HepG2 (cell line): ENCODE results near the gene TMEM87A. TPM values are rescaled to one million over a fixed set of nuclear protein-coding genes. Genes with fewer than 3 reads are reported as not detected.

Source experiments
- AKNA ChIP-seq: sonication (generic); formaldehyde crosslinking; IDR thresholded peaks from 2 replicates; pipeline ENCODE4 v1.4.0; 2020; ENCODE audit warnings: missing genetic modification reagents, borderline replicate concordance
- ATF5 ChIP-seq: sonication (generic); formaldehyde crosslinking; IDR thresholded peaks from 2 replicates; pipeline ENCODE4 v1.4.0; 2020; ENCODE audit warnings: mild to moderate bottlenecking, low read depth, missing genetic modification reagents
- CSRNP2 ChIP-seq: sonication (generic); formaldehyde crosslinking; conservative IDR thresholded peaks from 2 replicates; pipeline ENCODE4 v1.8.0; 2022; ENCODE audit warnings: low read depth, missing genetic modification reagents
- FOXA3 ChIP-seq: IDR thresholded peaks from 2 replicates; pipeline ENCODE4 v1.6.1; 2016; ENCODE audit warnings: missing genetic modification reagents, missing compliant biosample characterization
- IKZF4 ChIP-seq: sonication (generic); formaldehyde crosslinking; IDR thresholded peaks from 2 replicates; pipeline ENCODE4 v1.5.1; 2020; ENCODE audit warnings: borderline replicate concordance, mild to moderate bottlenecking, low read depth, missing genetic modification reagents; ENCODE audit errors: not compliant biosample characterization
- MATR3 ChIP-seq: sonication (generic); formaldehyde crosslinking; IDR thresholded peaks from 2 replicates; pipeline ENCODE4 v1.4.0; 2020; ENCODE audit warnings: missing genetic modification reagents
- NR2F1 ChIP-seq, 2 experiments: fragments of 450-650 bp in 1 of 2; formaldehyde crosslinking in 1 of 2; IDR thresholded peaks; 2 replicates each; pipeline versions ENCODE4 v1.5.0 to v1.6.1; 2016 to 2020; ENCODE audit warnings: mild to moderate bottlenecking in 1 of 2, missing compliant biosample characterization in 1 of 2, missing genetic modification reagents in 1 of 2, moderate library complexity in 1 of 2
- U2AF1 ChIP-seq: fragments of 200-400 bp; formaldehyde crosslinking; optimal IDR thresholded peaks from 2 replicates; pipeline ENCODE3; 2017; ENCODE audit warnings: mild to moderate bottlenecking, low read depth, low read length
- ZNF460 ChIP-seq: sonication (generic); formaldehyde crosslinking; IDR thresholded peaks from 2 replicates; pipeline ENCODE4 v1.5.1; 2020; ENCODE audit warnings: missing genetic modification reagents, mild to moderate bottlenecking, borderline replicate concordance
- ZNF552 ChIP-seq: sonication (generic); formaldehyde crosslinking; IDR thresholded peaks from 2 replicates; pipeline ENCODE4 v1.9.0; 2022; ENCODE audit warnings: missing genetic modification reagents, mild to moderate bottlenecking, borderline replicate concordance
- ZNF572 ChIP-seq: sonication (generic); formaldehyde crosslinking; IDR thresholded peaks from 2 replicates; pipeline ENCODE4 v1.5.1; 2020; ENCODE audit warnings: mild to moderate bottlenecking, missing genetic modification reagents
- ZNF615 ChIP-seq: sonication (generic); formaldehyde crosslinking; IDR thresholded peaks from 2 replicates; pipeline ENCODE4 v1.5.0; 2020; ENCODE audit warnings: mild to moderate bottlenecking, missing genetic modification reagents, borderline replicate concordance
- ZNF772 ChIP-seq: sonication (generic); formaldehyde crosslinking; IDR thresholded peaks from 2 replicates; pipeline ENCODE4 v1.5.0; 2020; ENCODE audit warnings: mild to moderate bottlenecking, missing genetic modification reagents
- ZNF784 ChIP-seq: sonication (generic); formaldehyde crosslinking; IDR thresholded peaks from 2 replicates; pipeline ENCODE4 v1.5.1; 2020; ENCODE audit warnings: missing genetic modification reagents, mild to moderate bottlenecking, borderline replicate concordance
- polyA plus RNA-seq, 8 experiments: library from polyadenylated mRNA; depleted of rRNA in 3 of 8; stranded (reverse) in 7 of 8; unstranded in 1 of 8; fragments of >200 nt; fragmentation: Illumina TruSeq in 4 of 8; extraction: Trizol in 4 of 8; gene quantifications; 2 replicates each; pipeline versions ENCODE4 v1.2.1 to v1.2.3, GENCODE V29; 2011 to 2016; ENCODE audit warnings: low read depth in 4 of 8, missing spikeins in 1 of 8, mixed read lengths in 1 of 8; ENCODE audit not compliant: insufficient read depth in 1 of 8
- total RNA-seq, 5 experiments: library from RNA; depleted of rRNA; stranded (reverse); fragments of >200 nt; fragmentation: Illumina TruSeq; extraction: Trizol; gene quantifications; 2 replicates each; pipeline ENCODE4 v1.2.3, GENCODE V29; 2016; ENCODE audit warnings: low read depth in 1 of 5

The TMEM87A gene
- total and polyA plus RNA-seq, 2 of the 13 experiments (the other 11 are each of a cell fraction or from before 2014, with no cell fraction given) = 20.2 to 42.8 TPM

- TF ChIP-seq AKNA (no peak), NR2F1 (CRISPR knock-in tag; IDR thresholded peaks at IDR 0.05) (no peak), ATF5 (CRISPR knock-in tag) (no peak), FOXA3 (CRISPR knock-in tag) (no peak), ZNF615 (CRISPR knock-in tag) (no peak), ZNF552 (CRISPR knock-in tag) (no peak; the same call in 1 of the 2 replicates), MATR3 (CRISPR knock-in tag) (no peak), ZNF772 (CRISPR knock-in tag) (peak; percentile 86), ZNF572 (CRISPR knock-in tag) (peak; percentile 90; the same call in 1 of the 2 replicates), ZNF784 (CRISPR knock-in tag) (no peak), ZNF460 (CRISPR knock-in tag) (no peak), U2AF1 (no peak), IKZF4 (CRISPR knock-in tag) (no peak), CSRNP2 (CRISPR knock-in tag) (no peak)
Measured at GRCh38 chr15:42207674-42208579, 65.3 kb downstream of the TMEM87A start, which contains the start of gene VPS39 (continued).
